Neutrophil (primary cell): ENCODE results near the gene NDUFAF8.

Experiments
- H3K27ac ChIP-seq: fragments of 200-600 bp; sonication (generic); 2 replicates; pipeline ENCODE4 v1.5.1; 2016; ENCODE audit warnings: mild to moderate bottlenecking, moderate library complexity
- H3K27me3 ChIP-seq: fragments of 200-600 bp; sonication (generic); 2 replicates; pipeline ENCODE4 v1.6.0; 2016; ENCODE audit warnings: mild to moderate bottlenecking
- H3K36me3 ChIP-seq: fragments of 200-600 bp; sonication (generic); 2 replicates; pipeline ENCODE4 v1.5.1; 2017
- H3K4me1 ChIP-seq, 2 experiments: fragments of 200-600 bp in 1 of 2; sonication (generic) in 1 of 2; 1 replicate in 1 of 2; 2 replicates in 1 of 2; pipeline versions ENCODE4 v1.5.1 to v1.6.1; 2013 to 2016; ENCODE audit warnings: low read depth in 1 of 2, low read length in 1 of 2, mild to moderate bottlenecking in 1 of 2, moderate library complexity in 1 of 2; ENCODE audit not compliant: control insufficient read depth in 1 of 2, insufficient read depth in 1 of 2
- H3K4me3 ChIP-seq, 2 experiments: fragments of 200-600 bp in 1 of 2; sonication (generic) in 1 of 2; 1 replicate in 1 of 2; 2 replicates in 1 of 2; pipeline ENCODE4 v1.5.1; 2013 to 2016; ENCODE audit warnings: low read depth in 1 of 2, low read length in 1 of 2, mild to moderate bottlenecking in 1 of 2, moderate library complexity in 1 of 2
- H3K9me3 ChIP-seq: fragments of 200-600 bp; sonication (generic); 2 replicates; pipeline ENCODE4 v1.5.1; 2016
- TF ChIP-seq, protein P1 (sequence below): fragments of 200-600 bp; sonication (generic); IDR thresholded peaks from 2 replicates; pipeline ENCODE4 v1.5.1; 2016; ENCODE audit warnings: antibody characterized with exemption

Gene NDUFAF8

DNA sequence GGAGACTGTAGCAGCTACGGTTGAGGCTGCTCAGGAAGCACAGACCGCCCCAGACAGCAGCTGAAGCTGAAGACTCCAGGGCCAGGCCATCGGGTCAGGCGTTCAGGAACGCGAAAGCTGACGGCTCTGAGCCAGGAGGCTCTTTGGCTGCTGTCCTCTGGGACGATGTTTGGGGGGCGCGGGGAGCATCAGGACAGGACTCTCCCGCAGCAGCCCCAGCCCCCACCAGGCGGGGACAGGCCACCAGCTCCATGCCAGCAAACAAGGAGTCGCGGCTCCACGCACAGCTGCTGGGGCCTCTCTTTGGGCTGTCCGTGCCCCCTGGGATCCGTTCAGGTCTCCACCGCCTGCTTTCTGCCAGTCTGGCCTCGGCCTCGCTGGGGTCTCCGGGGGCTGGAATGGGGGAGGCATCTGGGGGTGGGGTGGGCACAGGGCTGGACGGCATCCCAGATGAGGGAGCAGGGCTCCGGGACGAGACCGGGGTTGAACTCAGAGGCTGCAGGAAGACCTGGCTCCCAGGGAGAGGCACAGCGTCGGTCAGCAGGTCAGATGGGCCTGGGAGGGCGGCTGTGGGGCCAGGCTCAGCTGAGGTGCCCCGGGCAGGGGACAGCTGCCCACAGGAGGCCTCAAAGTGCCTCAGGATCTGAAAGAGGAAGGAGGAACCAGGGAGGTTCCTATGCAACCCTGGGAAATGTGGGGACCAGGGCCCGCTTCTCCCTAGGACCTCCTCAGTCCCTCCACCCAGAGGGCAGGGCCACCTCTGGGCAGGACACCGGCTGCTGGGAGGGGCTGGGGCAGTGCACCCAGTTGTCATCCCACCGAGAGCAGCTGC lies 10.1 kb upstream of the NDUFAF8 start:
- Histone ChIP-seq H3K27me3 (no peaks in the 10 kb centered on the region), H3K4me1 (peaks cover 14 to 15% of the 10 kb centered on the region in 2 experiments), H3K9me3 (no peaks in the 10 kb centered on the region), H3K36me3 (peaks cover 55% of the 10 kb centered on the region), H3K27ac (peak overlapping the region; percentile 64), H3K4me3 (no peak overlapping the region)
- TF ChIP-seq, protein P1, sequence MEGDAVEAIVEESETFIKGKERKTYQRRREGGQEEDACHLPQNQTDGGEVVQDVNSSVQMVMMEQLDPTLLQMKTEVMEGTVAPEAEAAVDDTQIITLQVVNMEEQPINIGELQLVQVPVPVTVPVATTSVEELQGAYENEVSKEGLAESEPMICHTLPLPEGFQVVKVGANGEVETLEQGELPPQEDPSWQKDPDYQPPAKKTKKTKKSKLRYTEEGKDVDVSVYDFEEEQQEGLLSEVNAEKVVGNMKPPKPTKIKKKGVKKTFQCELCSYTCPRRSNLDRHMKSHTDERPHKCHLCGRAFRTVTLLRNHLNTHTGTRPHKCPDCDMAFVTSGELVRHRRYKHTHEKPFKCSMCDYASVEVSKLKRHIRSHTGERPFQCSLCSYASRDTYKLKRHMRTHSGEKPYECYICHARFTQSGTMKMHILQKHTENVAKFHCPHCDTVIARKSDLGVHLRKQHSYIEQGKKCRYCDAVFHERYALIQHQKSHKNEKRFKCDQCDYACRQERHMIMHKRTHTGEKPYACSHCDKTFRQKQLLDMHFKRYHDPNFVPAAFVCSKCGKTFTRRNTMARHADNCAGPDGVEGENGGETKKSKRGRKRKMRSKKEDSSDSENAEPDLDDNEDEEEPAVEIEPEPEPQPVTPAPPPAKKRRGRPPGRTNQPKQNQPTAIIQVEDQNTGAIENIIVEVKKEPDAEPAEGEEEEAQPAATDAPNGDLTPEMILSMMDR, result no peak

DNA sequence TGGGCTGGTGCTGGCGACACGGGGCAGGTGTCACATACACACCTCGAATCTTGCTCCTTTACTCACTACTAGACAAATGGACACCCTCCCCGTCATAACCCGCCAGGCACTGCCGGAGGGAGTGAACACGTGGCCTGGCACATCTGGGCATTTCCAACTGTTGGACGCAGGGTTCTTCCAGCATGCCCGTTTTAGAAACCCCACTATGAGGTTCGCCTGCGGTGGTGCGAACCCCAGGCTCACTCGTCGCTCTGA lies 9.5 kb upstream of the NDUFAF8 start:
- no peak overlapping the region for H3K27ac ChIP-seq
- H3K4me3 ChIP-seq, result no peak overlapping the region
- H3K36me3 ChIP-seq, result peaks cover 61% of the 10 kb centered on the region
- H3K9me3 ChIP-seq, result no peaks in the 10 kb centered on the region
- TF ChIP-seq, protein P1, result no peak
- H3K4me1 ChIP-seq, result peaks cover 13 to 14% of the 10 kb centered on the region in 2 experiments
- no peaks in the 10 kb centered on the region for H3K27me3 ChIP-seq

DNA sequence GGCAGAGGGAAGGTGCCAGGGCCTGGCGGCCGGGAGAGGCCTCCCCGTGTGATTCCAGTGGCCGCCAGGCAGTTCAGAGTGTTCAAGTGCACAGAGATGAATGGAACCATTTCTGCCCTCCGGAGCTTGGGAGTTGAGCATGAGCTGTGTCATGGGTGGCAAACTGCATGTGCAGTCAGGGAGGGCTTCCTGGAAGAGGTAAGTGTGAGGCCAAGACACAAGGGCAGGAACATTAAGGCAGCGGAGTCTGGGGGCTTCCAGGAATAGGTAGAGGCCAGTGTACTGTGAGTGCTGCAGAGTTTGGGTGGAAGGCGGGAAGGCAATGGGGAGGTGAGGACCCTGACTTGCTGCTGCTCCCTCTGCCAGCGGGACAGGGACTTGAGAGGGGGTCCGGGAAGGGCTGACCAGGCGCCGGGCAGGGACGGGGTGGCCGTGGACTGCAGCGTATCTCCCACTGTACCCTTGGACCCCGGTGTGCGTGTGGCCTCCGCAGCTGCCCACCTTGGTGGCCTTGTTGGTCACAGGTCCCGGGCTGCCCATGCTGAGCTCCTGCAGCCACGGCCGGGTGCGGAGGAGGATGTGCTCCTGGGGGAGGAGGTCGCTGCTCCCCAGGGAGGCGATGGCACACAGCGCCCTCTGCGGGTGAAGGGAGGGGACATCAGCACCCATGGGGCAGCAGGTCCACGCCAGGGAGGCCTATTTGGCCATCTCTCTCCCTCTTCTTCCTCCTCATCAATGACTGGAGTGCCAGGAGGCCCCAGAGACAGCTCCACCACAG lies 8.9 kb upstream of the NDUFAF8 start:
- TF ChIP-seq, protein P1, result no peak
- no peaks in the 10 kb centered on the region for H3K9me3 ChIP-seq
- H3K27me3 ChIP-seq, result no peaks in the 10 kb centered on the region
- peaks cover 13 to 14% of the 10 kb centered on the region in 2 experiments for H3K4me1 ChIP-seq
- H3K4me3 ChIP-seq, result no peak overlapping the region
- no peak overlapping the region for H3K27ac ChIP-seq
- peaks cover 67% of the 10 kb centered on the region for H3K36me3 ChIP-seq

DNA sequence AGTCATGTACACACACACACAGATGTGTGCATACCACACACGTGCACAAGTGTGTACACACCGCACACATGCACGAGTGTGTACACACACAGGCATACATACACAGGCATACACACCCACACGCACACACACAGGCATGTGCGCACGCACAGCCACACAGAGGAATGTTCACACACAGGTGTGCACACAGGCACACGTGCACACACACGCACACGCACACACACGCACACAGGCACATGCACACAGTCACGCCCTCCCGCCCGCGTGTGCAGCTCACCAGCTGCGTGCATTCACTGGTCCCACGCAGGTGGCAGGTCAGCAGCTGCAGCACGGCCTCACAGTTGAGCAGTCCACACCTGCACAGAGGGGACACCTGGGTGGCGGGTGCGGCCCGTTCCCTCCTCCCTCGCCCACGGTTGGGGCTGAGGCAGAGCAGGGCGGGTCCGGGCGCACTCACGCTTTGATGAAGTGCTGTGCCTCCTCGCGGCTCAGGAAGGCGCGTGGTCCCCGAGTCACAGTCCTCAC lies 7.9 kb upstream of the NDUFAF8 start:
- Histone ChIP-seq H3K9me3 (no peaks in the 10 kb centered on the region), H3K36me3 (peaks cover 77% of the 10 kb centered on the region), H3K27me3 (no peaks in the 10 kb centered on the region), H3K4me3 (no peak overlapping the region), H3K27ac (no peak overlapping the region), H3K4me1 (peaks cover 13 to 14% of the 10 kb centered on the region in 2 experiments)
- TF ChIP-seq, protein P1, result no peak

DNA sequence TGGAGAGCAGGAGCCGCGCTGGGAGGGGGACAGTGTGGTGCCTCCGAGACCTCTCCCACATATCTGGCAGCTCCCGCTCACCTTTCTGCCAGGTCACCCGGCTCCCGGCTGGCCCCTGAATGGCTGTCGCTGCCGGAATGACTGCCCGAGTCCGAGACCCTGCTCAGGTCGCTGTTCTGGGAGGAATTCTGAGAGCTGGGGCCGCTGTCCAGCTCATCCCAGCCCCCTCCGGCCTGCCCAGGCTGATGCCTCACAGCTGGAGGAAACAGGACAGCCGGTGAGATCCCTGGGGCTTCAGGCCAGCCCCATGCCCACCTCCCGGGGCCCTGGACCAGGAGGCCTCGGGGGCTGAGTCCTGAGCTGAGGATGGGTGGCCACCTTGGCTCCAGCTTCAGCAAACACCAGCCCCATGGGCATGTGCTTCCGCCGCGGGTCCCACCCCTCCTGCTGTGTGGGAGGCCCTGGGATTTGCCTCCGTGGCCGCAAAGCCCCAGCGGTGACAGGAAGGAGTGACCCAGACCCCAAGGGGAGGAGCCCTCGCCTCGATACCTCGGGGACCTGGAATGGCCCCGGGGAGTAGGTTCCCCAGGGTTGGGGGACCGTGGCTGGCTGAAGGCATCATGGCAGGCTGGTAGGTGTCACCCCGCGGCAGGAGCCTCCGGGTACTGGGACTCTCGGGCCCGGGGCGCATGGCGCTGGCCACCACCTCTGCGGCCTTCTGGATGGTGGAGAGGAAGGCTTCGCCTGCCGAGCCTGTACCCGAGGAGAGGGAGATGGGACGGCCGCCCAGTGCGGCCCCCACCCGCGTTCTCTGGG lies 7.1 kb upstream of the NDUFAF8 start:
- TF ChIP-seq, protein P1, result no peak
- Histone ChIP-seq H3K4me3 (no peak overlapping the region), H3K27ac (no peak overlapping the region), H3K36me3 (peaks cover 85% of the 10 kb centered on the region), H3K4me1 (peaks cover 13 to 14% of the 10 kb centered on the region in 2 experiments), H3K27me3 (no peaks in the 10 kb centered on the region), H3K9me3 (no peaks in the 10 kb centered on the region)
